Muscle of leg (tissue), 11 donors: ENCODE results near the gene FNDC3B. TPM values are rescaled to one million over a fixed set of nuclear protein-coding genes. Genes with fewer than 3 reads are reported as not detected.
A peak's percentile ranks its signal among the peaks of the same experiment; 100 is the strongest.

ENCODE experiments used
- DNase-seq: peaks from one replicate; pipeline ENCODE4 v3.0.0; 2013
- H3K27ac ChIP-seq: one replicate; pipeline ENCODE4 v1.5.1; 2013; ENCODE audit warnings: mild to moderate bottlenecking, low read length, control low read depth
- H3K27me3 ChIP-seq: one replicate; pipeline ENCODE4 v1.6.1; 2013; ENCODE audit warnings: low read length; ENCODE audit not compliant: control insufficient read depth, insufficient read depth
- H3K36me3 ChIP-seq: one replicate; pipeline ENCODE4 v1.6.1; 2013; ENCODE audit warnings: low read length; ENCODE audit not compliant: control insufficient read depth, insufficient read depth
- H3K4me1 ChIP-seq: one replicate; pipeline ENCODE4 v1.6.1; 2013; ENCODE audit warnings: low read length; ENCODE audit not compliant: control insufficient read depth, insufficient read depth
- H3K4me3 ChIP-seq: one replicate; pipeline ENCODE4 v1.5.1; 2013; ENCODE audit warnings: low read length, control low read depth
- H3K9me3 ChIP-seq: replicated peaks from 2 replicates; pipeline ENCODE4 v1.6.1; 2013; ENCODE audit warnings: low read depth, low read length; ENCODE audit not compliant: control insufficient read depth
- WGBS: methylation state at CpG from one replicate; pipeline ENCODE4 v1.1.5; 2013; ENCODE audit warnings: missing lambda C conversion rate; ENCODE audit not compliant: insufficient coverage; 5-methylcytosine and 5-hydroxymethylcytosine counted together
- polyA plus RNA-seq, 8 donors: library from polyadenylated mRNA; unstranded; fragments of 120-200 nt; gene quantifications; one replicate each; pipeline versions ENCODE4 v1.2.1 to v1.2.3, GENCODE V29; 2013; ENCODE audit warnings: inconsistent platforms in 1 of 8, low replicate concordance in 1 of 8; ENCODE audit not compliant: insufficient read length in 8 of 8, insufficient read depth in 1 of 8
- total RNA-seq: library from RNA; stranded (reverse); fragments of 120-200 nt; gene quantifications from one replicate; pipeline ENCODE4 v1.2.4, GENCODE V29; 2013

FNDC3B gene
- total and polyA plus RNA-seq, 9 donors = 35.1 to 98.8 (median 58.3) TPM

DNA sequence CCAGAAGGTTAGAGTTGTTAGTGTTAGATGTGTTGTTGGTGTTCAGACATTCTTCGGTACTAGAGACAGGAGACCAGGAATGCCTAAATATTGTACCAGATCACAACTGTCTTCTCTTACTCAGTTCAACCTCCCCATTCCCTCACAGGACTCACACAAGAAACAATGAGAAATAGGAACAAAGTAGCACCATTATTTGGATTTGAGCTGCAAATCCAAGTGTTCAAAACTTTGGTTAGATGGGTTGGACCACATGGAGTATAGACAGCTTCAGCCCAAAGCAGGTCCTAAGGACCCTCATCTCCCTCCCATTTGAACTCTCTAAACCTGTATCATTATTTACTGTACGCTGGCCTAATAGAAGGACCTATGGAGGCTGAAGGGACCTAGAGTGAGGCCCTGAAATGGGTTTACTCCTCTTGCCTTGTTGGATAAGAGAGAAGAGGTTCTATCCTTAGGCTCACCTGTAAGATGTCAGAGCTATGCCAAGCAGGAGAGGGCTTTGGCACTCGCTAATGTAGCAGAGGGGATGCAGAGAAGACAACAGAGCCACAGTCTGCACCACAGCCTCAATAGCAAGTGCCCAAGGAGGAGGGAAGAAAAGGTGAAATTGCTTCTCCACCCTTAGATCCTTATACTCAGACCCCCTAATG, 70.9 kb downstream of the FNDC3B start:
- Histone ChIP-seq H3K4me1 (peaks cover 13% of the 10 kb centered on the region), H3K36me3 (peaks cover 25% of the 10 kb centered on the region), H3K9me3 (no peaks in the 10 kb centered on the region), H3K4me3 (no peak overlapping the region), H3K27ac (no peak overlapping the region), H3K27me3 (no peaks in the 10 kb centered on the region)
- DNase-seq = no peak
- WGBS = no CpG with 5 or more reads among the region's 3 CpGs

DNA sequence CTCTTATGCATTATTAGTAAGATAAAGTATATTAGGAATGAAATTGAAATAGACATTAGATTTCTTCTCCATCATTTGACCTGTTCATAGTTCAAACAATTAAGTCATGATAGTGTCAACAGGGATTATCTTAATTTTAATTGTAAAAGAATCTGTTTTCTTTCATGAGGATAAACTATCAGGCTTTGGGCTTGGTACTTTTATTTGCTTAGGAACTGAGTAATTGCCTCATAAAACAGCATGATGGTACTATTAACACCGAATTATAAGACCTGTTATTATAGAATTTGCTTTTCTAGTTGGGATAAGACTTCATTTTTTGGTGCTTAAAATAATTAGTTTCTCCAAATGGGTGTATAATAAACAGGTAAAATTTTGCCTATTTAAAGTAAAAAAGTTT, 71.8 kb downstream of the FNDC3B start:
- H3K36me3 ChIP-seq = peaks cover 30% of the 10 kb centered on the region
- no peaks in the 10 kb centered on the region for H3K27me3 ChIP-seq
- WGBS = no CpG with 5 or more reads among the region's 1 CpG
- H3K27ac ChIP-seq = no peak overlapping the region
- H3K4me3 ChIP-seq = no peak overlapping the region
- DNase-seq = no peak
- H3K4me1 ChIP-seq = peaks cover 15% of the 10 kb centered on the region
- no peaks in the 10 kb centered on the region for H3K9me3 ChIP-seq

DNA sequence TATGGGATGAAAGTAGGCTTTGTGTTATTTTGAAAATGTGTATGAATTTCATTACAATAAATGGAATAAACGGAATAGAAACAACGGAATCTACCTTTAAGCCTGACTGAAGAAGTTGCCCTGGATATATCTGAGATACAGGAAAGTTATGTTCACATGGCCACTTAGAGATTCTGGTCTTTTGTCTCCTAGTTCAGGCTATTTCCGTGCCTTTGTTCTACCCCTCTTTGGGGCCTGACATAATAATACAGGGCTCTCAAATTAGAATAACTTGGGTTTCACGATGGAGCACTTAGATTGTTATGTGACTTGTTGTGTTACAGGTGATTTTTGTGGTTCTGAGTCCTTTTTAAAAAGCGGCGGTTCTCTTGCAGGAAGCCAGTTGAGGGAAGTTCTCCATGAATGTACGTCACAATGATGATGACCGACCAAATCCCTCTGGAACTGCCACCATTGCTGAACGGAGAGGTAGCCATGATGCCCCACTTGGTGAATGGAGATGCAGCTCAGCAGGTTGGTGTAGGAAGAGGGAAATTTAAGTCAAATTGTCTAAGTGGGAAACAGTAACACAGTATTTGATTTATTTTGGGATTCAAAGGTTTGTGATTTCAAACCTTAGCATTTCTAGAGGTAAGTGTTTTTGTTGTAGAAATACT, 72.8 kb downstream of the FNDC3B start:
- no peak overlapping the region for H3K4me3 ChIP-seq
- DNase-seq = no peak
- peaks cover 10% of the 10 kb centered on the region for H3K4me1 ChIP-seq
- no peaks in the 10 kb centered on the region for H3K27me3 ChIP-seq
- no peak overlapping the region for H3K27ac ChIP-seq
- WGBS = 87% methylated on average over 8 of the region's 9 CpGs
- peaks cover 30% of the 10 kb centered on the region for H3K36me3 ChIP-seq
- H3K9me3 ChIP-seq = no peaks in the 10 kb centered on the region

DNA sequence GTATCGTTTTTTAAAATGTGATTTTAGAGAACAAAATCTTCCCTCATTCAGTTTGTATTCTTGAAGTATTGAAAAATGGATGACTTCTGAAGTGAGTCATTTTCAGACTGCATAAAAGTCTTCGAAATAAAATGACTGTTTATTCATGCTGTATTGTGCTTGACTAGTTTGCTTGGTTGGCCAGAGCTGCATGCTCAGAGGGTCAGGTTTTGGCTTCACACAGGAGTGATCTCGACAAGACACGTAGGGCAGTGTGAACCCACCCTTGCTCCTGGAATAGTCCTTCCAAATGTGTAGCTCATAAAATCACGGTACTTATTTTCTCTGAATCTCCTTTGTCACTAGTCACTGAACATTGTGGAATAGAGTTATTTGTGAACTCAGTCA, 73.3 kb downstream of the FNDC3B start:
- DNase-seq = no peak
- H3K36me3 ChIP-seq = peaks cover 27% of the 10 kb centered on the region
- no peaks in the 10 kb centered on the region for H3K27me3 ChIP-seq
- no peak overlapping the region for H3K27ac ChIP-seq
- WGBS = 75% methylated on average over 1 of the region's 5 CpGs
- H3K4me3 ChIP-seq = no peak overlapping the region
- peaks cover 6% of the 10 kb centered on the region for H3K4me1 ChIP-seq
- H3K9me3 ChIP-seq = no peaks in the 10 kb centered on the region

DNA sequence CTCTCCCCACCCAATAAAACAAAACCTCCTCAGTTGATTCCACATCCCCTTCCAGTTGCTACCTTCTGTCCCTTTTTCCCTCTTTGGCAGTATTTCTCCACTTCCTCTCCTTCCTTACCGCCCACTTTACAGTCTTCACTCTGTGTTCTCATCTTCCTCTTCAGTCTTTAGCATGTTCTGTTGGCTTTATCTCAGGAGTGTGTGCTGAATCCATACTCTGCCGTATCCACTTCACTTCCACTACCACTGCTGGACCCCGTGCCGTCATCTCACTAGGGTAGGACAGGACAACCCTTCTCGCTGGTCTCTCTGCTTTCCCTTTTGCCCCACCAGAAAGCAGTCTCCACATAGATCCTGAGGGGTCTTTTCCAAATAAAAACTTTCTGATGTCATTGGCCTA, 74.3 kb downstream of the FNDC3B start:
- WGBS = 94% methylated on average over 5 of the region's 5 CpGs
- Histone ChIP-seq H3K36me3 (peaks cover 27% of the 10 kb centered on the region), H3K27me3 (no peaks in the 10 kb centered on the region), H3K27ac (no peak overlapping the region), H3K4me1 (peaks cover 3% of the 10 kb centered on the region), H3K4me3 (no peak overlapping the region), H3K9me3 (no peaks in the 10 kb centered on the region)
- DNase-seq = no peak

DNA sequence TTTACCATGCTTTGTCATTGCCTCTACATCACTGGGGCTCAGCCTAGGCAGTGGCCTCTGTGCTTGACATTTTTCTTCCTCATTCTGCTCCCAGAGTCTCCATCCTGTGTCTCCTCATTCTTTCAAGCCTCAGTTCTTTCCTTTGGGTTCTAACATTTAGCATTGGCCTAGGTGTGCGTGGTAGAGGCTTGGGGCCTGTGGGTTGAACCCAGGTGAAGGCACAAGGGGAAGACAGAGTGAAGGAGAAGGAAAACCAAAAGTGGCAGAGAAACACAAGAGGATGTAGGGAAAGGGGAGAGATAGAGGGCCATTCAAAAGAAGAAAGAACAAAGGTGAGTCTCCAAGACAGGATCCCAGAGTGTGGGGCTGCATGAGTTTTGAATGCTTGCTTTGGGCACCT, 75.7 kb downstream of the FNDC3B start:
- DNase-seq = no peak
- H3K36me3 ChIP-seq = peaks cover 24% of the 10 kb centered on the region
- no peak overlapping the region for H3K4me3 ChIP-seq
- H3K27me3 ChIP-seq = no peaks in the 10 kb centered on the region
- H3K4me1 ChIP-seq = peaks cover 3% of the 10 kb centered on the region
- WGBS = 100% methylated on average over 1 of the region's 1 CpG
- no peak overlapping the region for H3K27ac ChIP-seq
- no peaks in the 10 kb centered on the region for H3K9me3 ChIP-seq

DNA sequence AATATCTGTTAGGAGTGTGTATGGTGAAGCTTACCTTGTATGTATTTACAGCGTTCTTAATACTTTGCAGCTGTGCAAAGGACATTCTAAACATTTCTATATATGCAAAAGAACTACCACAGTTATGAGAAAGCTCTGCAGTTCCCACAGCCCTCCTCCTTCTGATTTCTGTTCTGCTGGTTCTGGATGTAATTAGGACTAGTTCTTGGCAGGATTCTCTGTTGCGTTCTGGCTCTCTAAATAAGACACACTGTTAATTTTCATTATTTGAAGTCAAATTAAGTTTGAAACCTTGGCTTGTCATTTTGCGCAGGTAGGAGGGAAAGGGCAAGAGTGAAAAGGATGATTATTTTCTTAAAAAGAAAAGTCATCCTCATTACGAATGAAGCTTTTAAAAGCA, 76.4 kb downstream of the FNDC3B start:
- Histone ChIP-seq H3K4me3 (no peak overlapping the region), H3K36me3 (peaks cover 21% of the 10 kb centered on the region), H3K27me3 (no peaks in the 10 kb centered on the region), H3K4me1 (peaks cover 3% of the 10 kb centered on the region), H3K9me3 (no peaks in the 10 kb centered on the region), H3K27ac (no peak overlapping the region)
- peak; percentile 53 for DNase-seq
- no CpG with 5 or more reads among the region's 4 CpGs for WGBS

DNA sequence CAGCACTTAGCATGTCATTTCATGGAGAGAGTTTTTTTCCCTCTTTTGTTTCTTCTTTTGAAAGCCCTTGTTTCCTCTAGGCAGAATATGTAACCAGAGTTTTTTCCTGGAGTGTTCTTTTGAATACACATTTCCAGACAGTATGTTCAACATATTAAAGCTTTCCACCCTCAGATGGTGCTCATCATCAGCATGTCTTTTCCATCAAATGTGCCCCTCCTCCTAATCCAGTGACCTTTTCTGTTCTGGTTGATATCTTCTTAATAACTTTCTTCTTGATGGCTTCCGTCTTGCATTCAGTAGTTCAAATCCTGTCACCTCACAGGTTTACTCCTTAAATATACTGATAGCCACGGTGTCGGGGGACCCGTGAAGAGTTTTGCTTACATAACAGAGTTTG, 78.6 kb downstream of the FNDC3B start:
- Histone ChIP-seq H3K4me3 (no peak overlapping the region), H3K9me3 (no peaks in the 10 kb centered on the region), H3K36me3 (peaks cover 23% of the 10 kb centered on the region), H3K27ac (no peak overlapping the region), H3K4me1 (peaks cover 3% of the 10 kb centered on the region), H3K27me3 (no peaks in the 10 kb centered on the region)
- DNase-seq = no peak
- no CpG with 5 or more reads among the region's 4 CpGs for WGBS

DNA sequence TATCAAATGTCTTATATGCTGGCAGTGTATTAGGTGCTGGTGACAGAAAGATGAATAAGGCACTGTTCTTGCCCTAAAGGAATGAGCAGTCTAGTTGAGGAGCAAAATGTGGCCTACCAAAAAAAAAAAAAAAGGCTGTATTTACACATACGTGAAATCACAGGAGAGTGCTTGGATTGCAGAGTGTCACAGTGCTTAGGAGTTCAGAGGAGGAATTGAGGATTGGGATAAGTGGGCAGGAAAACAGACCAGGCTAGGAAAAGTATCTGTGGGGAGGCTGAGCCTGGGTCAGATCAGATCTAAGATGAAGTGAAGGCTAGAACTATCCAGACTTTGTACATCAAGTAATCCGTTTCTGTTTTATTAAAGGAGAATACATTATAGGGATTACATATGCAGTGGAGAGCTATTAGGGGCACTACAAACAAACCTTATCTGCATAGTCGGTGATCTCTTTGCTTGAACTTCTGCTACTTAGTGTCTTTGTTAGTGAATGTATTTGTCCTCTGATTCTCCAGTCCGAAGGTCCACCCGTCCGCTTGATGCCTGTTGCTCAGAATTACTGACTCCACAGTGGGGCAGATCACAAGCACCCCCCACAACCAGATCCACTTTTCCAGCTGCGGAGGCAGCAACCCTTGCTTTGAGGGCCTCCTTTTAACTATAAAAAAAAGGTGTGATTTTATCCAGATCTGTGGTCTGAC, 80.0 kb downstream of the FNDC3B start:
- Histone ChIP-seq H3K36me3 (peaks cover 17% of the 10 kb centered on the region), H3K27ac (no peak overlapping the region), H3K27me3 (no peaks in the 10 kb centered on the region), H3K9me3 (no peaks in the 10 kb centered on the region), H3K4me3 (no peak overlapping the region), H3K4me1 (peaks cover 3% of the 10 kb centered on the region)
- no peak for DNase-seq
- 57% methylated on average over 1 of the region's 7 CpGs for WGBS

DNA sequence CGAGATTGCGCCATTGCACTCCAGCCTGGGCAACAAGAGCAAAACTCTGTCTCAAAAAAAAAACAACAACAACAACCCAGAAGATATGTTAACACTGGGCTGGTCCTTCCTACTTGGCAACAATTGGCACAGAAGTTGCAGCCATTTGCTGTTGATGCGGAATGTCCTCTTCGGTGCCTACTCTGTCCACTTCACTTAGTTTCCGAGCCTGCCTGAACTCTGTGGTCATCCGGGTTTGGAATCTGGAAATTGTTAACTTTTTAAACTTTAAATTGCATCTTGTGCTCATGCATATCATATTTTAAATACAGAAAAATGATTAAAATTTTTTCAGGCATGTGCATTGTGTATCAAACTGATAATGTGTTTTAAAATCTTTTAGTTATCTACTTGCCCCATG, 81.5 kb downstream of the FNDC3B start:
- peaks cover 14% of the 10 kb centered on the region for H3K36me3 ChIP-seq
- no peaks in the 10 kb centered on the region for H3K27me3 ChIP-seq
- peaks cover 11% of the 10 kb centered on the region for H3K4me1 ChIP-seq
- H3K4me3 ChIP-seq = no peak overlapping the region
- DNase-seq = no peak
- no peaks in the 10 kb centered on the region for H3K9me3 ChIP-seq
- WGBS = 100% methylated on average over 2 of the region's 6 CpGs
- H3K27ac ChIP-seq = no peak overlapping the region
